WI38 (cell line): ENCODE measurements around the gene KLK15.

Source experiments
- H3K4me3 ChIP-seq: 2 replicates; pipeline ENCODE4 v1.5.1; 2011; ENCODE audit warnings: low read depth, mild to moderate bottlenecking, control low read depth, low read length
- TF ChIP-seq, protein P1 (sequence below): IDR thresholded peaks from 2 replicates; pipeline ENCODE4 v1.5.1; 2012; ENCODE audit warnings: low read depth, mild to moderate bottlenecking, control low read depth, low read length

The KLK15 gene

GRCh38 chr19:50833117-50833801 lies at the start of gene KLK15:
TSS of gene KLK15 (minus strand) at chr19:50833574. CDS start at chr19:50831492, 2,082 bp downstream.
- TF ChIP-seq, protein P1, sequence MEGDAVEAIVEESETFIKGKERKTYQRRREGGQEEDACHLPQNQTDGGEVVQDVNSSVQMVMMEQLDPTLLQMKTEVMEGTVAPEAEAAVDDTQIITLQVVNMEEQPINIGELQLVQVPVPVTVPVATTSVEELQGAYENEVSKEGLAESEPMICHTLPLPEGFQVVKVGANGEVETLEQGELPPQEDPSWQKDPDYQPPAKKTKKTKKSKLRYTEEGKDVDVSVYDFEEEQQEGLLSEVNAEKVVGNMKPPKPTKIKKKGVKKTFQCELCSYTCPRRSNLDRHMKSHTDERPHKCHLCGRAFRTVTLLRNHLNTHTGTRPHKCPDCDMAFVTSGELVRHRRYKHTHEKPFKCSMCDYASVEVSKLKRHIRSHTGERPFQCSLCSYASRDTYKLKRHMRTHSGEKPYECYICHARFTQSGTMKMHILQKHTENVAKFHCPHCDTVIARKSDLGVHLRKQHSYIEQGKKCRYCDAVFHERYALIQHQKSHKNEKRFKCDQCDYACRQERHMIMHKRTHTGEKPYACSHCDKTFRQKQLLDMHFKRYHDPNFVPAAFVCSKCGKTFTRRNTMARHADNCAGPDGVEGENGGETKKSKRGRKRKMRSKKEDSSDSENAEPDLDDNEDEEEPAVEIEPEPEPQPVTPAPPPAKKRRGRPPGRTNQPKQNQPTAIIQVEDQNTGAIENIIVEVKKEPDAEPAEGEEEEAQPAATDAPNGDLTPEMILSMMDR: no peak
- no peak within 1 kb of the TSS for H3K4me3 ChIP-seq

DNA sequence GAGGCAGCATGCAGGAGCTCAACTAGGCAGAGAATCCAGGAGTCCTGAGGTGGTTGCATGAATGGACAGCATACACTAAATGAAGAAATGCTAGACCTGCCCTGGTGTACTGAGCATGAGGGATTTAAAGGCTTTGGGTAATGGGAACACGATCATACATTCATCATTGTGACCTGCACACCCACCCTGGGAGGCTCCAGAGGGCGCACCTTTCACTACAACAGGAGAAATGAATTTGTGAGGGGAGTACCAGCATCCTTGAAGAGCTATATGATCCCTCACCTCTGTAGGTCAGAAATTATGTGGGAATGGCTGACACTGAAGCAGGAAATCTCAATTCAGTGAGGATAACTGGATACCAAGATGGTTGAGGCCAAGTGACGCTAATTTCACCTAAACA lies 48.8 kb upstream of the KLK15 start:
- H3K4me3 ChIP-seq: no peak overlapping the region
- TF ChIP-seq, protein P1: no peak

DNA sequence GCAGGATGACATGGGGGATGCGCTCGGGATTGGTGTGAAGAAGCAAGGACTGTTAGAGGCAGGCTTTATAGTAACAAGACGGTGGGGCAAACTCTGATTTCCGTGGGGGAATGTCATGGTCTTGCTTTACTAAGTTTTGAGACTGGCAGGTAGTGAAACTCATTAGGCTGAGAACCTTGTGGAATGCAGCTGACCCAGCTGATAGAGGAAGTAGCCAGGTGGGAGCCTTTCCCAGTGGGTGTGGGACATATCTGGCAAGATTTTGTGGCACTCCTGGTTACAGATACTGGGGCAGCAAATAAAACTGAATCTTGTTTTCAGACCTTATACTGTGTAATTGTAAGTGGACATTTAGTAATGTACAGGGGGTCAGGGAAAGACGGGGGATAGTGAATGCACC lies 46.9 kb upstream of the KLK15 start:
- TF ChIP-seq, protein P1: no peak

DNA sequence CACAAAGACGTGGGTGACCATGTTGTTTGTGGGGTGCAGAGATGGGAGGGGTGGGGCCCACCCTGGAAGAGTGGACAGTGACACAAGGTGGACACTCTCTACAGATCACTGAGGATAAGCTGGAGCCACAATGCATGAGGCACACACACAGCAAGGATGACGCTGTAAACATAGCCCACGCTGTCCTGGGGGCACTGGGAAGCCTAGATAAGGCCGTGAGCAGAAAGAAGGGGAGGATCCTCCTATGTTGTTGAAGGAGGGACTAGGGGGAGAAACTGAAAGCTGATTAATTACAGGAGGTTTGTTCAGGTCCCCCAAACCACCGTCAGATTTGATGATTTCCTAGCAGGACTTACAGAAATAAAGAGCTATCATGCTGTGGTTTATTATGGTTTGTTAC lies 45.5 kb upstream of the KLK15 start:
- no peak overlapping the region for H3K4me3 ChIP-seq
- TF ChIP-seq, protein P1: no peak

More for the DNA sequence above, 46.9 kb upstream of the KLK15 start:
- H3K4me3 ChIP-seq: no peak overlapping the region

DNA sequence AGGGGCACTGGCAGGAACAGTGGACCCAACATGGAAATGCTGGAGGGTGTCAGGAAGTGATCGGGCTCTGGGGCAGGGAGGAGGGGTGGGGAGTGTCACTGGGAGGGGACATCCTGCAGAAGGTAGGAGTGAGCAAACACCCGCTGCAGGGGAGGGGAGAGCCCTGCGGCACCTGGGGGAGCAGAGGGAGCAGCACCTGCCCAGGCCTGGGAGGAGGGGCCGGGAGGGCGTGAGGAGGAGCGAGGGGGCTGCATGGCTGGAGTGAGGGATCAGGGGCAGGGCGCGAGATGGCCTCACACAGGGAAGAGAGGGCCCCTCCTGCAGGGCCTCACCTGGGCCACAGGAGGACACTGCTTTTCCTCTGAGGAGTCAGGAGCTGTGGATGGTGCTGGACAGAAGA lies 44.0 kb upstream of the KLK15 start:
- TF ChIP-seq, protein P1: no peak
- no peak overlapping the region for H3K4me3 ChIP-seq

DNA sequence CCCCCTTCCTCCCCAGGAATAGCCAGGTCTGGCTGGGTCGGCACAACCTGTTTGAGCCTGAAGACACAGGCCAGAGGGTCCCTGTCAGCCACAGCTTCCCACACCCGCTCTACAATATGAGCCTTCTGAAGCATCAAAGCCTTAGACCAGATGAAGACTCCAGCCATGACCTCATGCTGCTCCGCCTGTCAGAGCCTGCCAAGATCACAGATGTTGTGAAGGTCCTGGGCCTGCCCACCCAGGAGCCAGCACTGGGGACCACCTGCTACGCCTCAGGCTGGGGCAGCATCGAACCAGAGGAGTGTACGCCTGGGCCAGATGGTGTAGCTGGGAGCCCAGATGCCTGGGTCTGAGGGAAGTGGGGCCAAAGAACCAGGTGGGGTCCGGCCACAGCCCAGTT lies 43.1 kb upstream of the KLK15 start:
- TF ChIP-seq, protein P1: no peak
- H3K4me3 ChIP-seq: no peak overlapping the region

DNA sequence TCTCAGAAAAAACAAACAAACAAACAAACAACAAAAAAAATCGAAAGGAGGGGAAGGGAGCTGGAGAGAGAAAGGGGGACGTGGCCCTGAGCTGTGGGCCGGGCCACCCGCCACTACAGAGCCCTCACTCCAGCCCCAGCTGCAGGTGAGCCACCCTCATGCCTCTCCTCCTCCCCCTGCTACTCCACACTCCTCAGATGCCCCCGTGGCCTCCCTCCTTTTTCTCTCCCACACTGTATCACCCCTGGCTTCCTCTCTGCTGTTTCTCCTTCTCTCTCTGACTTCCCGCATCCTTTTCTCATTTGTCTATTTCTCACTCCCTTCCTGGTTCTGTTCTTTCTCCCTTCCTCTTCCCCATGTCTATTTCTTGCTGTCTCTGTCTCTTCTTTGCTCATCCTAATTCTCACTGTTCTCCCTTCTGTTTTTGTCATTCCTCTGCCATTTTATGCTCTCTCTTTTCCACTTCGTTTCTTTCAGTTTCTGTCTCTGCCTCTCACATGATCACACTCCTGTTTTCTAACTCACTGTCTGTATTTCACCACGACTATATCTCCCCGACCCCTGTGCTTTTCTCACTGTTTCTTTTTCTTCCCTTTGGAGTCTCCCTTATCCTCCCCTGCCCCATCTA lies 42.5 kb upstream of the KLK15 start:
- H3K4me3 ChIP-seq: no peak overlapping the region
- TF ChIP-seq, protein P1: no peak
